NCI-H2081 (cell line): Measurements from ENCODE around the gene SLC35B4.
A peak's percentile ranks its signal among the peaks of the same experiment; 100 is the strongest.

ENCODE experiments used
- DNase-seq, 2 experiments: peaks; one replicate each; lab custom pipeline; 2025; lab: John Stamatoyannopoulos, UW

The SLC35B4 gene

GRCh38 chr7:134290286-134290685 lies 26.4 kb downstream of the SLC35B4 start:
- no peak for DNase-seq

- no peak for DNase-seq
Measured at GRCh38 chr7:134289841-134290240, 26.9 kb downstream of the SLC35B4 start.

DNA sequence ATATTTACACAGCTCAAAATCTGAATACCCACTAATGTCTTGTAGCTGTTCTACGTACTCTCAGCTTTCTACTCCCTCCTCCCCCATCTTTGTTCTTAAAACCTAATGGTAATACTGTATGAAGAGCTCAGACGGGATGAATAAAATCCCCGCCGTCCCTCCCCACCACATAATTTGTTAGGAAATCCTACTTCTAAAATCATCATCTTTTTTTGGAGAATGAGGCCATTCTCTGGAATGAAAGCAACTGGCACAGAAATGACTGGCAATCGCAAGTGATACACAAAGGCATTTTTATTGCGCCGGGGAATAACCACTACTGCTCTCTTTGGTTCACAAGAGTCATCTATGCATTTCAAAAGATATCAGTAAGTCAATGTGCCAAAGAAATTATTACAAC lies 27.3 kb downstream of the SLC35B4 start:
- DNase-seq: no peak

DNA sequence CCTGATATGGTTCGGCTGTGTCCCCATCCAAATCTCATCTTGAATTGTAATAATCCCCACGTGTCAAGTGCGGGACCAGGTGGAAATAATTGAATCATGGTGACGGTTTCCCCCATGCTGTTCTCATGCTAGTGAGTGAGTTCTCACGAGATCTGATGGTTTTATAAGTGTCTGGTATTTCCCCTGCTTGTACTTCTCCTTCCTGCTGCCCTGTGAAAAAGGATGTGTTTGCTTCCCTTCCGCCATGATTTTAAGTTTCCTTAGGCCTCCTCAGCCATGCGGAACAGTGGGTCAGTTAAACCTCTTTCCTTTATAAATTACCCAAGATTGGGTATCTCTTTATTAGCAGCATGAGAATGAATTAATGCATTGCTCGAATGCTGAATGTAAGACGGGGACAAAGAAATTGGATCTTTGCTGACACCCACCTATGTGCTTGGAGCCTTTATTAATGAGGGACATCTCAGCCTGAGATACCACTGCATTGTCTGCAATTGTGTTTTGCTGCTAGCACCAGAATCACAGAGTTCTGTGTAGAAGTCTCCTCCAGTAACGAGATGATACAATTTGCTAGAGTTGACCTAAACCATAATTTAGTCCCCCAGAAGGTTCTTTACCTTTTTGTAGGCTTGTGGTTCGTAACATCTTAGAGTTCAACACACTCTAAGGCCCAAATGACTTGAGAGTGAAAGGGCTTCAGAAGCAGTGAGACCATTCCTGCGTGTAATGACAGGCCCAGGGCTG lies 28.6 kb downstream of the SLC35B4 start:
- no peak for DNase-seq

GRCh38 chr7:134284952-134285351 lies 31.8 kb downstream of the SLC35B4 start:
- DNase-seq: no peak

GRCh38 chr7:134284011-134284410 lies 32.7 kb downstream of the SLC35B4 start:
- DNase-seq: no peak

DNA sequence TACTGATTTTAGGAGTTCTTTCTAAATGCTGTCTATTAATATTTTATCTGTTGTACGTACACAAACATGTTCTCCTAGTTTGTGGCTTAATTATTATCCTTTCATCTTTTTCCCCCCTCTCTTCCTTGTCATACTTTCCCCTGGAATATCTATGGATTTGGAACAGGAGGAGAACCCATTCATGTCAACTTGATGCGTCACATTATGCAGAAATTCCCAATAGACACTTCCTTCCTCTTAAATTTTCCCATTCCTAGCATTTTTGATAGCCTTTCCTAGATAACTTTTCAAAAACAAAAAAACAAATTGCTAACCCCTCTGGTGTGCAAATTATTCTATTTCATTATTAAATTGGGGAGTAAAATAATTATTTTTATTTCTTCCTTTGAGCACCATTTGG lies 36.2 kb downstream of the SLC35B4 start:
- DNase-seq: no peak

DNA sequence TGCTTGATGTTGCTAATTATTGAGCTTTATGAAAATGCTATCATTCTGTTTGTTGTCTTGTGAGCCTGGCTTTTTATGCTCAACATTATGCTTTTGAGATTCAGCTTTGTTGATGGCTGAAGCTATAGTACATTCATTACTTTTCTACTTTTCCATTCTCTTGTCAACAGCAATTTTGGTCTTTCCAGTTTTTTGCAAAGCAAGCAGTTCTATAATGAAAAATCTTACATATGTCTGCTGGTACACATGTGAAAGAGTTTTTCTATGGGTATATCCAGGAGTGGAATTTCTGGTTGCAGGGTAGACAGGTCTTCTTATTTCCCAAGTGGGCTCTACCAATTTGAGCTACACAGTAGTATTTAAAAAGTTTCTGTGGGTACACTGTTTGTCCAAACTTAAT lies 36.8 kb downstream of the SLC35B4 start:
- no peak for DNase-seq

- DNase-seq: no peak
Measured at GRCh38 chr7:134279336-134279735, 37.4 kb downstream of the SLC35B4 start.

DNA sequence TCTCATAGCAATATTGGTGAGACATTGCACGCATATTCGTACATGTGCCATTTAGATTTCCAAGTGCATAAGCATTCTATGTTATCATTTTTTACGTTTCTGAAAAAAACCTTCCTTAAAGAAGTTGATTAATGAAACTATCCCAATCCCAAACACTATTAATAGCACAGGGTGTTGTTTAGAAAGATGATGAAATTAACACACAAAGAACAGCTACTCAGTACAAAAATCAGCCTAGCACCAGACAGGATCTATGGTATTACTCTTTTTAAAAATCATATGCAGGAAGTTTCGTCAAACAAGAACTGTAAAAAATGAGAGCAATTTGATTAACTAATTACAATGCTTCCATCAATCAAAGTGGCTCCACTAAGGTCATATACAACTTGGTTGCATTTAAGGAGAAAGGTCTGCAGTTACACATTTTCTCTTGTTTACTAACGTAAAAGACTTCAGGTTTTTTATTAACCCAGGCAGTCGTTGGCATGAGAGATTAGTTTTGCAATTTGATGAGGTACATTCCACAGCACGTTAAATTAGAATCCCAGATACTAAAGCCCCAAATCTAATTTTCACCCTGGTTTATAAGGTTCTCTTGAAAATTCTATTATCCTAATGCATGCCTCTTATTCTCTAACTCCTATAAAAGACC lies 38.1 kb downstream of the SLC35B4 start:
- no peak for DNase-seq

DNA sequence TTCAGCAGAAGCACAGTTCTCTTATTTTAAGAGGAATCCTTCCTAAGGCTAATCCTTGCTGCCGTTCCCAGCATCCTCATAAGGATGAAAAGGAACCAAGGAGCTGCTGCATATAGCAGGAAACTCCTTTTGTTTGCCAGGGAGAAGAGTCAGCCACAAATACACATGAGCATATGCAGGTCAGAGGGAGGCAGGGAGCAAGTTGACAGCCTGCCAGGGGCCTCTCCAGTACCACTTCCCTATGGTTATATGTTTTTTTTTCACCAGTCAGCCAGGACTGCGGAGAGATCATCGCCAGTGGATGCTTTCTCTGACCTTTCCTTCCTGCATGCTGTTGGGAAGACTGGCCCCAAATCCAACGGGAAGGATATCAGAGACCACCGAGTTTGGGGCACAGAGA lies 39.8 kb downstream of the SLC35B4 start:
- DNase-seq: no peak

DNA sequence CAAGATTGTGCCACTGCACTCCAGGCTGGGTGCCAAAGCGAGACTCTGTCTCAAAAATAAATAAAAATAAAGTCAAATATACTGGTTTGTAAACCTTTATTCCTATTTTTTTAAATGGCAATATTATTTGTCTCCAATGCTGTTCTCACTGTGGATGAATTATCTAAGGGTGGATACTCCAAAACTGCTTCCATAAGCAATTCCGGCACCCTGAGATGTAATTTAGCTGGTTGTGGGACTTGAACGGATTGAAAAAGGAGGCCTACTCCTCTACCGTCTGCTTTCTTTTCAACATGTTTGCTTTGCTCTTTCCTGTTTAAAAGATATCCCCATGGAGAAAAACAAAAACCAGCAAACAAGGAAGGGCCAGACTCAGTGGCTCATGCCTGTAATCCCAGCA lies 54.4 kb downstream of the SLC35B4 start:
- DNase-seq: no peak

GRCh38 chr7:134255814-134256213 lies 60.9 kb downstream of the SLC35B4 start:
- peak in 1 of 2 experiments; percentile 21 for DNase-seq

- peak in 1 of 2 experiments; percentile 35 for DNase-seq
Measured at GRCh38 chr7:134254311-134254710, 62.4 kb downstream of the SLC35B4 start.

DNA sequence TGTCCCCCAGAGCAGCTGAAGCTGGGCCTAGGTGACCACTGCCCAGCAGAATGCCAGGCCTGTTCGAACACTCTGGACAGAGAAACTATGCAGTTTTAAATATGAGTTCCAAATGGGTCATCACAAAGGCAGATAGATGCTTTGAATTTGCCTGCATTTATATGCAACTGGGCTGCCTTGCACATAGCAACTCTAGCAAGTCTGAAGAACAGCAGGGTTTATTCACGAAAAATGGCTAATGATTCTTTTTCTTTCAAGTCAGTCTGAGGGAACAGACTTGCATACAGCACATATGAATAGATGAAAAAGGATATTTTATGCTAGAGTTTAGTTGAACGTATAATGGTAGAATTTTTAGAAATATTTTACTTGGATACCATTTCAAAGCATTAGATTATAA lies 68.5 kb downstream of the SLC35B4 start:
- DNase-seq: no peak

DNA sequence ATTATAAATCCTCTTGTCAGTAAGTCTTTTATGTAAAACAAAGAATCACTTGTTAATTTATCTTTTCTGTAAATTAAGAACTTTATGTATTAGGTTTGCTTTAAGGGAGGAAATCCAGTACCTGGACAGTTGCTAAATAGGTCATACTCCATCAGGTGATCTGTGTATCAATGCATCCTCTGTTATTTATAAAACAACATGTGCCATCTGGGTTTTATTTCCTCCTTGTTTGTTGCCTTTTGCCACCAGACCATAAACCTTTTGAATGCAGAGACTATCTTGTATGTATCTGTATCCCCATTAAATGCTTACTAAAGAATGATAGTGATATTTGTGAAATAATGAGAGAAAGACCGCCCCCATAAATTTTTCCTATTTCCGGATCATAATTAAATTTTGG lies 70.0 kb downstream of the SLC35B4 start:
- DNase-seq: no peak

DNA sequence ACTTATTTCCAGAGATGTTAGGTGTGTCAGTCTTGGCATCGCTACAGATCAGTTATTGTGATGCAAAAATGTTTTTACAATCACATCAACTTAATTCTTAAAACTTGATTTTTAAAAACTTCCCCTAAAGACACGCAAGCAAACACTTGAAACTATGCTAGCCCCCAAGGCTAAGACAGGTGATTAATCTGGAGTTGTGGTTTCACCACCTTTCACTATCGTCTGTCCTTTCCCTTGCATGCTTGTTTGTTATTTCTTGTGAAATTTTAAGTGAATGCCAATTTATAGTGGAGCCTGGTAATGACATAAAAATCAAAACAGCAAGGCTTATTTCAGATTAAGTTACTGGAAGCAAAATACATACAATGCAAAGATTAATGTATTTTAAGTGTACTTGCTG lies 70.4 kb downstream of the SLC35B4 start:
- DNase-seq: peak in 1 of 2 experiments; percentile 4

- no peak for DNase-seq
Measured at GRCh38 chr7:134245253-134245652, 71.5 kb downstream of the SLC35B4 start.
